HepG2 (cell line): ENCODE measurements around the gene ARMCX4. TPM values are rescaled to one million over a fixed set of nuclear protein-coding genes. Genes with fewer than 3 reads are reported as not detected.

Experiments used
- polyA plus RNA-seq, 8 experiments: library from polyadenylated mRNA; depleted of rRNA in 3 of 8; stranded (reverse) in 7 of 8; unstranded in 1 of 8; fragments of >200 nt; fragmentation: Illumina TruSeq in 4 of 8; extraction: Trizol in 4 of 8; gene quantifications; 2 replicates each; pipeline versions ENCODE4 v1.2.1 to v1.2.3, GENCODE V29; 2011 to 2016; ENCODE audit warnings: low read depth in 4 of 8, missing spikeins in 1 of 8, mixed read lengths in 1 of 8; ENCODE audit not compliant: insufficient read depth in 1 of 8
- total RNA-seq, 5 experiments: library from RNA; depleted of rRNA; stranded (reverse); fragments of >200 nt; fragmentation: Illumina TruSeq; extraction: Trizol; gene quantifications; 2 replicates each; pipeline ENCODE4 v1.2.3, GENCODE V29; 2016; ENCODE audit warnings: low read depth in 1 of 5

Gene ARMCX4
- total and polyA plus RNA-seq, 2 of the 13 experiments (the other 11 are each of a cell fraction or from before 2014, with no cell fraction given): not detected

Other genes with a start within 250 kb of the ARMCX4 start
- not detected in 2 replicates for gene TAF7L, start 194.1 kb upstream of the ARMCX4 start, total RNA-seq (2016; rRNA removed; fragmentation: Illumina TruSeq; extraction: Trizol)
- 0.05 TPM in 1 of 2 replicates, not detected in the other for gene TAF7L, start 194.1 kb upstream of the ARMCX4 start, polyA plus RNA-seq (2011; rRNA removed)
- gene TIMM8A, start 136.7 kb upstream of the ARMCX4 start, total RNA-seq (2016; rRNA removed; fragmentation: Illumina TruSeq; extraction: Trizol): 25.5 and 36.6 TPM in 2 replicates
- 6.1 and 7.3 TPM in 2 replicates for gene TIMM8A, start 136.7 kb upstream of the ARMCX4 start, polyA plus RNA-seq (2011; rRNA removed)
- not detected in 2 replicates for gene BTK, start 99.3 kb upstream of the ARMCX4 start, total RNA-seq (2016; rRNA removed; fragmentation: Illumina TruSeq; extraction: Trizol)
- not detected in 2 replicates for gene BTK, start 99.3 kb upstream of the ARMCX4 start, polyA plus RNA-seq (2011; rRNA removed)
- 1,152 and 1,356 TPM in 2 replicates for gene RPL36A, start 94.4 kb upstream of the ARMCX4 start, total RNA-seq (2016; rRNA removed; fragmentation: Illumina TruSeq; extraction: Trizol)
- 1,716 and 1,794 TPM in 2 replicates for gene RPL36A, start 94.4 kb upstream of the ARMCX4 start, polyA plus RNA-seq (2011; rRNA removed)
- 33.3 and 59.3 TPM in 2 replicates for gene GLA, start 77.5 kb upstream of the ARMCX4 start, total RNA-seq (2016; rRNA removed; fragmentation: Illumina TruSeq; extraction: Trizol)
- gene GLA, start 77.5 kb upstream of the ARMCX4 start, polyA plus RNA-seq (2011; rRNA removed): 27.0 and 31.4 TPM in 2 replicates
- 56.9 and 80.1 TPM in 2 replicates for gene HNRNPH2, start 77.2 kb upstream of the ARMCX4 start, total RNA-seq (2016; rRNA removed; fragmentation: Illumina TruSeq; extraction: Trizol)
- gene HNRNPH2, start 77.2 kb upstream of the ARMCX4 start, polyA plus RNA-seq (2011; rRNA removed): 19.8 and 23.8 TPM in 2 replicates
- not detected in 2 replicates for gene ARMCX1, start 65.1 kb downstream of the ARMCX4 start, total RNA-seq (2016; rRNA removed; fragmentation: Illumina TruSeq; extraction: Trizol)
- not detected in 2 replicates for gene ARMCX1, start 65.1 kb downstream of the ARMCX4 start, polyA plus RNA-seq (2011; rRNA removed)
- 18.6 and 19.4 TPM in 2 replicates for gene ARMCX6, start 132.5 kb downstream of the ARMCX4 start, total RNA-seq (2016; rRNA removed; fragmentation: Illumina TruSeq; extraction: Trizol)
- 16.0 and 23.3 TPM in 2 replicates for gene ARMCX6, start 132.5 kb downstream of the ARMCX4 start, polyA plus RNA-seq (2011; rRNA removed)
- 24.7 and 28.3 TPM in 2 replicates for gene ARMCX3, start 137.7 kb downstream of the ARMCX4 start, total RNA-seq (2016; rRNA removed; fragmentation: Illumina TruSeq; extraction: Trizol)
- 15.1 and 19.9 TPM in 2 replicates for gene ARMCX3, start 137.7 kb downstream of the ARMCX4 start, polyA plus RNA-seq (2011; rRNA removed)
- not detected in 2 replicates for gene ARMCX2, start 174.4 kb downstream of the ARMCX4 start, total RNA-seq (2016; rRNA removed; fragmentation: Illumina TruSeq; extraction: Trizol)
- not detected in 2 replicates for gene ARMCX2, start 174.4 kb downstream of the ARMCX4 start, polyA plus RNA-seq (2011; rRNA removed)